B cell (primary cell): ENCODE measurements around the gene ATP1A4.

Experiments used
- EZH2 ChIP-seq: IDR thresholded peaks from 2 replicates; pipeline ENCODE4 v1.6.1; 2012; ENCODE audit warnings: borderline replicate concordance, low read depth, mild to moderate bottlenecking, moderate library complexity, low read length; ENCODE audit not compliant: insufficient read depth, poor library complexity, severe bottlenecking
- TF ChIP-seq, protein P1 (sequence below): fragments of 200-600 bp; IDR thresholded peaks from one replicate; pipeline ENCODE4 v1.8.0; 2022; ENCODE audit warnings: antibody characterized with exemption, mild to moderate bottlenecking

DNA sequence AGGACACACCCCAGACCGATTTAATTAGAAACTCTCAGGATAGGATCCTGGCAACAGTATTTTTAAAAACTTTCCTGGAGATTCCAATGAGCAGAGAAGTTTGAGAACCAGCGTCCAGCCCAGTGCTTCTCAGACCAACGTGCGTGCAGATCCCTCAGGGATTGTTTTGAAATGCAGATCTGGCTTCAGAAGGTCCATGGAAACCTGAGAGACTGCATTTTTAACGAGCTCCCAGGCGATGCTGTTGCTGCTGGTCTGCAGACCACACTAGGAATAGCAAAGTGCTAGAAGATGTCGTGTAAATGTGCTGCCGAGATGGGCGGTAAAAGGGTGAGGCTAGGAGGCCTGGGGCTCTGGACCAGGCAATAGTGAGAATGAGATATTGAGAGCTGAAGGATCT is 20.6 kb downstream of the ATP1A4 start:
- TF ChIP-seq, protein P1, sequence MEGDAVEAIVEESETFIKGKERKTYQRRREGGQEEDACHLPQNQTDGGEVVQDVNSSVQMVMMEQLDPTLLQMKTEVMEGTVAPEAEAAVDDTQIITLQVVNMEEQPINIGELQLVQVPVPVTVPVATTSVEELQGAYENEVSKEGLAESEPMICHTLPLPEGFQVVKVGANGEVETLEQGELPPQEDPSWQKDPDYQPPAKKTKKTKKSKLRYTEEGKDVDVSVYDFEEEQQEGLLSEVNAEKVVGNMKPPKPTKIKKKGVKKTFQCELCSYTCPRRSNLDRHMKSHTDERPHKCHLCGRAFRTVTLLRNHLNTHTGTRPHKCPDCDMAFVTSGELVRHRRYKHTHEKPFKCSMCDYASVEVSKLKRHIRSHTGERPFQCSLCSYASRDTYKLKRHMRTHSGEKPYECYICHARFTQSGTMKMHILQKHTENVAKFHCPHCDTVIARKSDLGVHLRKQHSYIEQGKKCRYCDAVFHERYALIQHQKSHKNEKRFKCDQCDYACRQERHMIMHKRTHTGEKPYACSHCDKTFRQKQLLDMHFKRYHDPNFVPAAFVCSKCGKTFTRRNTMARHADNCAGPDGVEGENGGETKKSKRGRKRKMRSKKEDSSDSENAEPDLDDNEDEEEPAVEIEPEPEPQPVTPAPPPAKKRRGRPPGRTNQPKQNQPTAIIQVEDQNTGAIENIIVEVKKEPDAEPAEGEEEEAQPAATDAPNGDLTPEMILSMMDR, result no peak
- TF ChIP-seq EZH2, result no peak
